ENCODE data around the gene OGFOD1. TPM values are rescaled to one million over a fixed set of nuclear protein-coding genes. Genes with fewer than 3 reads are reported as not detected.

The OGFOD1 gene
- total and polyA plus RNA-seq, 2 of the 13 experiments (the other 11 are each of a cell fraction or from before 2014, with no cell fraction given) = 35.2 to 81.3 TPM

- TF ChIP-seq KLF16 (CRISPR knock-in tag; IDR thresholded peaks at IDR 0.05) (peak in 1 of 2 experiments; percentile 46; a peak in 2 of 4 replicates), SIX4 (CRISPR knock-in tag; IDR thresholded peaks at IDR 0.05) (no peak), CHD2 (IDR thresholded peaks at IDR 0.05; ENCODE audit: low read depth, low read length) (peak; percentile 49; the same call in 1 of the 2 replicates), ZNF343 (CRISPR knock-in tag; IDR thresholded peaks at IDR 0.05) (0 out of 2 replicates have a peak, but pooled peaks have one; percentile 76), ZNF709 (CRISPR knock-in tag; IDR thresholded peaks at IDR 0.05) (peak; percentile 70; the same call in 1 of the 2 replicates), CHD4 (IDR thresholded peaks at IDR 0.05; ENCODE audit: borderline replicate concordance, low read length) (no peak), ZNF770 (CRISPR knock-in tag; IDR thresholded peaks at IDR 0.05) (0 out of 2 replicates have a peak, but pooled peaks have one; percentile 1), ZNF224 (CRISPR knock-in tag; IDR thresholded peaks at IDR 0.05) (0 out of 2 replicates have a peak, but pooled peaks have one; percentile 66), CEBPG (CRISPR knock-in tag; IDR thresholded peaks at IDR 0.05) (peak; percentile 55; the same call in 1 of the 2 replicates), SRSF4 (IDR thresholded peaks at IDR 0.05; ENCODE audit: low read depth, low read length, poor library complexity, severe bottlenecking) (no peak), HNF1B (CRISPR knock-in tag; IDR thresholded peaks at IDR 0.05) (peak; percentile 82), ZZZ3 (CRISPR knock-in tag; IDR thresholded peaks at IDR 0.05; ENCODE audit: borderline replicate concordance) (no peak; the same call in 1 of the 2 replicates), IKZF1 (IDR thresholded peaks at IDR 0.05) (no peak), ZNF446 (CRISPR knock-in tag; IDR thresholded peaks at IDR 0.05) (peak; percentile 70), TEF (CRISPR knock-in tag; IDR thresholded peaks at IDR 0.05) (peak; percentile 26), NCOA2 (CRISPR knock-in tag; IDR thresholded peaks at IDR 0.05) (peak; percentile 42; the same call in 1 of the 2 replicates), ZNF143 (CRISPR knock-in tag; IDR thresholded peaks at IDR 0.05) (peak; percentile 88), CBX5 (CRISPR knock-in tag; IDR thresholded peaks at IDR 0.05; ENCODE audit: borderline replicate concordance) (0 out of 2 replicates have a peak, but pooled peaks have one; percentile 1), ZFX (CRISPR knock-in tag; IDR thresholded peaks at IDR 0.05; ENCODE audit: low read depth) (peak; percentile 94), ATF7 (IDR thresholded peaks at IDR 0.05) (no peak), ATF7 (CRISPR knock-in tag; IDR thresholded peaks at IDR 0.05) (no peak), ZBTB25 (CRISPR knock-in tag; IDR thresholded peaks at IDR 0.05) (peak; percentile 17; the same call in 1 of the 2 replicates), ZFP36L1 (CRISPR knock-in tag; IDR thresholded peaks at IDR 0.05) (0 out of 2 replicates have a peak, but pooled peaks have one; percentile 28), FOXJ3 (CRISPR knock-in tag; IDR thresholded peaks at IDR 0.05; ENCODE audit: borderline replicate concordance) (peak; percentile 23; the same call in 1 of the 2 replicates), ZNF562 (CRISPR knock-in tag; IDR thresholded peaks at IDR 0.05; ENCODE audit: borderline replicate concordance) (no peak), ZFP82 (CRISPR knock-in tag; IDR thresholded peaks at IDR 0.05; ENCODE audit: borderline replicate concordance) (peak; percentile 91; the same call in 1 of the 2 replicates)
Observed at GRCh38 chr16:56450986-56451752, at the start of gene OGFOD1, which contains the start of gene NUDT21 (continued).

Measured in HepG2 (cell line).